Measurements from ENCODE around the gene DUSP5. TPM values are rescaled to one million over a fixed set of nuclear protein-coding genes. Genes with fewer than 3 reads are reported as not detected.
A peak's percentile ranks its signal among the peaks of the same experiment; 100 is the strongest.

The DUSP5 gene
- total RNA-seq, 1 experiment from 2014 or later = 30.1 TPM

GRCh38 chr10:110510086-110510485 is 12.4 kb downstream of the DUSP5 start:
- DNase-seq (ENCODE audit: low read depth, low spot score) (no peak), ATAC-seq (no peak)
- H3K36me3 ChIP-seq (ENCODE audit: control insufficient read depth, insufficient read depth, low read length) = peaks cover 6% of the 10 kb centered on the region; the same call in 1 of the 2 replicates
- H3K27me3 ChIP-seq (ENCODE audit: control insufficient read depth, insufficient read depth, low read length) = no peaks in the 10 kb centered on the region
- TF ChIP-seq, protein P1, sequence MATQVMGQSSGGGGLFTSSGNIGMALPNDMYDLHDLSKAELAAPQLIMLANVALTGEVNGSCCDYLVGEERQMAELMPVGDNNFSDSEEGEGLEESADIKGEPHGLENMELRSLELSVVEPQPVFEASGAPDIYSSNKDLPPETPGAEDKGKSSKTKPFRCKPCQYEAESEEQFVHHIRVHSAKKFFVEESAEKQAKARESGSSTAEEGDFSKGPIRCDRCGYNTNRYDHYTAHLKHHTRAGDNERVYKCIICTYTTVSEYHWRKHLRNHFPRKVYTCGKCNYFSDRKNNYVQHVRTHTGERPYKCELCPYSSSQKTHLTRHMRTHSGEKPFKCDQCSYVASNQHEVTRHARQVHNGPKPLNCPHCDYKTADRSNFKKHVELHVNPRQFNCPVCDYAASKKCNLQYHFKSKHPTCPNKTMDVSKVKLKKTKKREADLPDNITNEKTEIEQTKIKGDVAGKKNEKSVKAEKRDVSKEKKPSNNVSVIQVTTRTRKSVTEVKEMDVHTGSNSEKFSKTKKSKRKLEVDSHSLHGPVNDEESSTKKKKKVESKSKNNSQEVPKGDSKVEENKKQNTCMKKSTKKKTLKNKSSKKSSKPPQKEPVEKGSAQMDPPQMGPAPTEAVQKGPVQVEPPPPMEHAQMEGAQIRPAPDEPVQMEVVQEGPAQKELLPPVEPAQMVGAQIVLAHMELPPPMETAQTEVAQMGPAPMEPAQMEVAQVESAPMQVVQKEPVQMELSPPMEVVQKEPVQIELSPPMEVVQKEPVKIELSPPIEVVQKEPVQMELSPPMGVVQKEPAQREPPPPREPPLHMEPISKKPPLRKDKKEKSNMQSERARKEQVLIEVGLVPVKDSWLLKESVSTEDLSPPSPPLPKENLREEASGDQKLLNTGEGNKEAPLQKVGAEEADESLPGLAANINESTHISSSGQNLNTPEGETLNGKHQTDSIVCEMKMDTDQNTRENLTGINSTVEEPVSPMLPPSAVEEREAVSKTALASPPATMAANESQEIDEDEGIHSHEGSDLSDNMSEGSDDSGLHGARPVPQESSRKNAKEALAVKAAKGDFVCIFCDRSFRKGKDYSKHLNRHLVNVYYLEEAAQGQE (IDR thresholded peaks at IDR 0.05; ENCODE audit: insufficient read depth in 1 of 2, low read depth in 2 of 2, low read length in 1 of 2) = no peak
- TF ChIP-seq CTCF (IDR thresholded peaks at IDR 0.05) (no peak), SIN3A (IDR thresholded peaks at IDR 0.05; ENCODE audit: borderline replicate concordance, insufficient read depth, low read depth, low read length) (no peak), TCF7L2 (IDR thresholded peaks at IDR 0.05; ENCODE audit: low read depth, low read length) (no peak), POLR2AphosphoS5 (IDR thresholded peaks at IDR 0.05; ENCODE audit: low read depth, low read length) (no peak)
- intact Hi-C loops (cut with micrococcal nuclease; ENCODE audit: unreplicated experiment) (no loop called here), in situ Hi-C loops (cut with HindIII; ENCODE audit: low pct_unique_long_range_greater_than_20kb, low sequenced_read_pairs) (no loop called here)
- POLR2A ChIA-PET = no interaction called here
- no peaks in the 10 kb centered on the region for H3K9me3 ChIP-seq (ENCODE audit: control insufficient read depth, insufficient read depth, low read depth, low read length)
- CTCF ChIA-PET = no interaction called here
- no peak overlapping the region for H3K4me3 ChIP-seq (ENCODE audit: low read depth in 2 of 2, low read length in 2 of 2)
- no peak overlapping the region for H3K27ac ChIP-seq (ENCODE audit: low read length)
- H3K4me1 ChIP-seq (ENCODE audit: control insufficient read depth, insufficient read depth, low read length) = peaks cover 4% of the 10 kb centered on the region; the same call in 1 of the 2 replicates
- BruUV-seq (replicated peaks) = no TSS peak

DNA sequence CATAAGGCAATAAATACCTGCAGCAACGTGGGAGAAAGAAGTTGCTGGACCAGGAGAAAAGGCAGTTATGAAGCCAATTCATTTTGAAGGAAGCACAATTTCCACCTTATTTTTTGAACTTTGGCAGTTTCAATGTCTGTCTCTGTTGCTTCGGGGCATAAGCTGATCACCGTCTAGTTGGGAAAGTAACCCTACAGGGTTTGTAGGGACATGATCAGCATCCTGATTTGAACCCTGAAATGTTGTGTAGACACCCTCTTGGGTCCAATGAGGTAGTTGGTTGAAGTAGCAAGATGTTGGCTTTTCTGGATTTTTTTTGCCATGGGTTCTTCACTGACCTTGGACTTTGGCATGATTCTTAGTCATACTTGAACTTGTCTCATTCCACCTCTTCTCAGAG is 13.0 kb downstream of the DUSP5 start:
- BruUV-seq (replicated peaks) = TSS peak; percentile 14
- Histone ChIP-seq H3K27me3 (ENCODE audit: control insufficient read depth, insufficient read depth, low read length) (no peaks in the 10 kb centered on the region), H3K27ac (ENCODE audit: low read length) (no peak overlapping the region), H3K36me3 (ENCODE audit: control insufficient read depth, insufficient read depth, low read length) (peaks cover 6% of the 10 kb centered on the region; the same call in 1 of the 2 replicates), H3K4me3 (ENCODE audit: low read depth in 2 of 2, low read length in 2 of 2) (no peak overlapping the region), H3K4me1 (ENCODE audit: control insufficient read depth, insufficient read depth, low read length) (peaks cover 4% of the 10 kb centered on the region; the same call in 1 of the 2 replicates), H3K9me3 (ENCODE audit: control insufficient read depth, insufficient read depth, low read depth, low read length) (no peaks in the 10 kb centered on the region)
- in situ Hi-C loops (cut with HindIII; ENCODE audit: low pct_unique_long_range_greater_than_20kb, low sequenced_read_pairs) = no loop called here
- ChIA-PET CTCF (no interaction called here), POLR2A (no interaction called here)
- intact Hi-C loops (cut with micrococcal nuclease; ENCODE audit: unreplicated experiment) = no loop called here
- TF ChIP-seq, protein P1 (IDR thresholded peaks at IDR 0.05; ENCODE audit: insufficient read depth in 1 of 2, low read depth in 2 of 2, low read length in 1 of 2) = no peak
- TF ChIP-seq TCF7L2 (IDR thresholded peaks at IDR 0.05; ENCODE audit: low read depth, low read length) = no peak
- no peak for TF ChIP-seq CTCF (IDR thresholded peaks at IDR 0.05)
- TF ChIP-seq POLR2AphosphoS5 (IDR thresholded peaks at IDR 0.05; ENCODE audit: low read depth, low read length) = no peak
- DNase-seq (ENCODE audit: low read depth, low spot score) (no peak), ATAC-seq (no peak)
